GM21528 (cell line): Measurements from ENCODE around the gene KRT2.

Experiments used
- ATAC-seq: cut with Tn5 transposase; IDR thresholded peaks from one replicate; pipeline ENCODE4 v1.9.1; 2021; ENCODE audit warnings: mild to moderate bottlenecking, moderate library complexity; ENCODE audit not compliant: unreplicated experiment, low FRiP score

Gene KRT2

GRCh38 chr12:52602552-52602951 is 49.5 kb downstream of the KRT2 start:
- ATAC-seq = no peak

GRCh38 chr12:52601671-52602070 is 50.3 kb downstream of the KRT2 start:
- no peak for ATAC-seq

- ATAC-seq = no peak
These were observed 51.0 kb downstream of the KRT2 start, which contains the start of gene KRT72 for GRCh38 chr12:52600941-52601481. Gene KRT72 (minus strand): TSS chr12:52601463. CDS start chr12:52601452, 11 bp downstream.

GRCh38 chr12:52600475-52600874 is 51.5 kb downstream of the KRT2 start:
- no peak for ATAC-seq

GRCh38 chr12:52600071-52600470 is 51.9 kb downstream of the KRT2 start:
- no peak for ATAC-seq

- no peak for ATAC-seq
These were observed 53.0 kb downstream of the KRT2 start for GRCh38 chr12:52598966-52599365.
